ENCODE data around the gene MYH1.

Gene MYH1

DNA sequence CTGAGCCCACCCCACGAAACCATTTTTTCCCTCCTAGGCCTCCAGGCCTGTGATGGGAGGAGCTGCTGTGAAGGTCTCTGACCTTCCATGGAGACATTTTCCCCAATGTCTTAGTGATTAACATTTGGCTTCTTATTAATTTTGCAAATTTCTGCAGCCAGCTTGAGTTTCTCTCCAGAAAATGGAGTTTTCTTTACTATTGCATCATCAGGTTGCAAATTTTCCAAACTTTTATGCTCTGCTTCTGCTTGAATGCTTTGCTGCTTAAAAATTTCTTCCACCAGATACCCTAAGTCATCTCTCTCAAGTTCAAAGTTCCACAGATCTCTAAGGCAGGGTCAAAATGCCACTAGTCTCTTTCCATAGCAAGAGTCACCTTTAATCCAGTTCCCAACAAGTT, 36.1 kb downstream of the MYH1 start:
- DNase-seq (ENCODE audit: low read depth): no peak

DNA sequence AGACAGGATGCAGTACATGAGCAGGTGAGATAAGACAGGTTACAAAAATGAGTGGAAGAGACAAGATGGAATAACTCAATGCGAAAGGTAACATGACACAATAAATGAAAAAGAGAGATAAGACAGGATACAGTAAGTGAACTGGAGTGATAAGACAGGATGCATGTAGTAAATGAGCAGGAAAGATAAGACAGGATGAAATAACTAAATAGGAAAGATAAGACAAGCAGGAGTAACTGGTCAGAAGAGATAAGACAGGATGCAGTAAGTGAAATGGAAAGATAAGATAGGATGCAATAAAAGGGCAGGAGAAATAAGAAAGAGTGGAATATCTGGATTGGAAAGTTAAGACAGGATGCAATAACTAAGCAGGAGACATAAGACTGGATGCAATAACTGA, 40.6 kb downstream of the MYH1 start:
- no peak for DNase-seq (ENCODE audit: low read depth)

DNA sequence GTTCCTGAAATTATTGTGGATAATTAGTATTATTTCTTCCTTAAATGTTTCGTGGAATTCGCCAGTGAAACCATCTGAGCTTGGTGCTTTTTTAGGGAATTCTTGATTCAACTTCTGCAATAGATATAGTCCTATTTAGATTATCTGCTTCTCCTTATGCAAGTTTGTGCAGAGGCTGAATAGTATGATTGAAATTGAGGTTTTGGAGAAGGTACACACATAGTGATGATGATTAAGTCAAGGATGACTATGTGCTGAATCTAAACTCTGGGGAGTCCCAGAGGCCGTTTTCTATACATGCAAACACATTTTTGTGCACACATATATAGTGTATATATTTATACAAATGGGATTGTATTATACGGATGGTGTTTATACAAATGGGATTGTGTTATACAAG, 43.8 kb downstream of the MYH1 start:
- DNase-seq (ENCODE audit: low read depth): no peak

DNA sequence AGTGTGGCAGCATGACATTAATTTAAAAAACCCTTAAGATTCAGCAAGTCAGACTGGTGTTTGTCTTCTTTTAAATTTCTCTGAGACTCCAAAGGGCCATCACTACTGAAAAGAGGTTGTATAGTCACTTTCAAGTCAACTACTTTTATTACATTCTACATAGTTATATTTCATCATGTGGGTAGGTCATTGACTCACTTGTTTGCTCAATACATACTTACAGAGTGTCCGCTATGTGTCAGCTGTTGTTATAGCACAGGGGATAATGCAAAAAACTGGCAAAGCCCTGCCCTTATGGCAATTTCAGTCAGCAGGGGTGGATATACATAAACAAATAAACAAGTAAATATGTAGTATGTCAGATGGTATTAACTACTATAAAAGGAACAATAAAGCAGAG, 46.5 kb downstream of the MYH1 start:
- DNase-seq (ENCODE audit: low read depth): no peak

DNA sequence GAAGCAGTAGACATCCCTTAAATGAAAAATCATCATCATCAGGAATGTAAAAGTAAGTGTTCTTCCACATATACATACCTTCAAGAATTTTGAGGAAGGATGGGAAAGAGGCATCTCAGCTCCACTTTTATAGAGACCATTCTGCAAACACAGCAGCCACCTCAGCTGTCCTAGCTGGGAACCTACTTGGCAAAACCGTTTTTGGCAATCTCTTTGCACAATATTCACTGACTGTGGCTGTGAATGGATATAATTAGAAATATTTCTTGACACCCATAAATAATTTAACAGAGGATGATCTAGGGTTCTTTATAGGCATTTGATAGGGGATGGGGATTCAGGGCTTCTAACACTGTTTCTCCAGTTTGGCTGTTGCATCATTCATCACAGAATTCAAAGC, 48.9 kb downstream of the MYH1 start, which contains the start of gene MYH4:
Gene MYH4 (minus strand): TSS at position 101 of the 400 bp plus-strand sequence. CDS start 2,814 bp downstream, outside the sequence.
- no peak for DNase-seq (ENCODE audit: low read depth)

DNA sequence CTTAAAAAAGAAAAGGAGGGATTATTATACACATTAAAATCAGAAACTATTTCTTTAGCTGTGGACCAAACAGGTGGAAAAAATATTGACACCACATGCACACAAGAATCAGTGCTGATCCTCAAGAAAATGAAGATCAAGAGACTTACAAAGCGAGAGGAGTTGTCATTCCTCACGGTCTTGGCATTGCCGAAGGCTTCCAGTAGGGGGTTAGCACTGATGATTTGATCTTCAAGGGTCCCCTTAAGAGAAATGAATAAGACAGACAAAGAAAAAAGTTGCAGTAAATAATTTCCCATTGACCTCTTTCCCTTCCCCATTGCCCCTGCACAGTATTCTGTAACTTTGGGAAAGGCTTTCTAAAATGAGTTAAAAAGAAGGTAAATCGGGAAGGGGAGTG, 54.9 kb downstream of the MYH1 start:
- no peak for DNase-seq (ENCODE audit: low read depth)

DNA sequence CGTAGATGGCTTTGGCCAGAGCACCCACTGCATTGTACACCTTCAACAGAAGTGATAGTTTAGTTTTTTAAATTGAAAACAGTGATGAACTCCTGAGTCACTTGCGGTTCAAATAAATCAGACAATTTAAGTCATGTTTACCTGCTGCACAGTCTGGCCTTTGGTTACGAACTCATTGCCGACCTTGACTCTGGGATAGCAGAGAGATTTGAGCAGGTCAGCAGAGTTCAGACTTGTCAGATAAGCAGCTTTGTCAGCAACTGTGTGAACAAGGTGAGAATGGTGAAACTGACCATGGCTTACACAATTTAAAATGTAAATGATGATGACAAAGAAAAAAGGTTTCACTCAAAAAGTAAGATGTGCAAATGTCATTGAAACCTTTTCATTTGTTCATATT, 58.3 kb downstream of the MYH1 start:
- no peak for DNase-seq (ENCODE audit: low read depth)

DNA sequence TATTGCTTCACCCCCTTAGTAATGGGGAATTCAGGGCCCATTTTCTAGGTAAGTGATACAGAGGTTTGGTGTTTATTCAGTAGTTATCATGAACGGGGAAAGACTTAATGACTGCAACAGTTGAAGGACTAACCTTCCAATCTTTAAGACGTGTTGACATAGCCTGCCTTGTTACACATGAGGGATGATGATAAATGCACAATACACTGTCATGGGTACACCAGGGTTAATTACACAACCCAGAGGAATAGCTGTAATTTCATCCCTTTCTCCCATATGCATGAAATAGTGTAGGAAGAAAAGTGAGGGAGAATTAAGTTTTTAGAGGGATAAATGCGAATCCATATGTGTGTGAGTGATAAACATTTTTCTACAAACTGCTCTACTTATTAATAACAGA, 59.6 kb downstream of the MYH1 start:
- DNase-seq (ENCODE audit: low read depth): no peak

DNA sequence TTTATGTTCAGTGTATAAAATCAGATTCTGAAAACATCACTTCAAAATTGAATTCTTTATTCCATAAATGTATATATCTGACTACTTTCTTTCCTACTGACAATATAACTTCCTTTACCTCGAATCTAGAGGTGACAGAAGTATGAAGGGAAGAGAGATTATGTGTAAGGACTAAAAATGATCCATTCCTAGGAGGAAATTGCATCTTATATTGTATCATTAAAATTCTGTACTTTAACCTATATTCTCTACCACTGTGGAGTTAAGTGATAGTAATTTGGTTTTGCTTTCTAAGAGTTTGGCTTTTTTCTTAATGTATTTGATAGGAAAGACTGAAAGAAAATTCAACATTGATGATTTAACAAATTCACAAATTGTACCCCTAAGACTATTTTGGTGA, 60.4 kb downstream of the MYH1 start:
- no peak for DNase-seq (ENCODE audit: low read depth)

DNA sequence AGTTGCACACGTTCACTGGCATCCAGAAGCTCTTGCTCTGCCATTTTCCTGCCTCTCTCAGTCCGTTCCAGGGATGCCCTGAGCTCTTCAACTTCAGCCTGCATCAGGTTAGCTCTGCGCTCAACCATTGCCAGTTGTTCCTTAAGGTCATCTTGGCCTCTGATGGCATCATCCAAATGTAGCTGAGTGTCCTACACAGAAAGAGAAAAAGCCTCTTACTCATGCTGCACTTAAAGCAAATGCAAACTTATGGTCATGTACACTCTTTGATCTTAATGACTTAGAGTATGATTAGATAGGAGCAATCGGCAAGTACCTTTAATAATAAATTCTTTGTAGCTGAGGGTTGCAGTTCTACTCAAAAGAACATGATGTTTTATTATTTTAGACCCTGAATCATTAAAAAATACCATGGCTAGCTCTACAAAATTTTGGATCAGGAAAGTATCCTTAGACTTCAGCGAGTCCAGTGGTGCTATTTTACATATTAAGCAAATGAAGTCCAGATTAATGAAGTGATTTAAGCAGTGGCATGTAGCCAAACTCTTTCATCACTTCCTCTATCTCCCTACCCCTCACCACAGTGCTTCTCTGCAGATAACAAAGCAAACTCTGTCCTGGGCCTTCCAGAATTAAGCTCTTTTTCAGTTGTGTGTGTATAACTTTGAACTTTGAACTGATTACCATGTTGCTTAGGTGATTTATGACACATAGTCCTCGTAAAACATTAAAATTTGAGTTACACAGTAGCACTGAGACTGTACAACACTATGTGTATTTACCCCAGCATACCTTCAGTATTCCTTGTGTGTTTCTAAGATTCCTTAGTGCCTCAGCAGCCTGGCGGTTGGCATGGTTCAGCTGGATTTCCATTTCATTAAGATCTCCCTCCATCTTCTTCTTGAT, 71.1 kb downstream of the MYH1 start:
- DNase-seq (ENCODE audit: low read depth): no peak

Measured in stromal cell of bone marrow (primary cell).